Spleen (tissue), 11 donors: Measurements from ENCODE around the gene KCNQ1. TPM values are rescaled to one million over a fixed set of nuclear protein-coding genes. Genes with fewer than 3 reads are reported as not detected.

Experiments
- DNase-seq: peaks from one replicate; pipeline ENCODE4 v3.0.0-alpha.2; 2020
- H3K27ac ChIP-seq, 8 donors: fragments of 200-600 bp; sonication (generic) in 7 of 8; 1 replicate in 4 of 8; 2 replicates in 4 of 8; pipeline versions ENCODE4 v1.5.0 to v1.8.0; 2016 to 2021; ENCODE audit warnings: inconsistent platforms in 4 of 8, mild to moderate bottlenecking in 4 of 8, moderate library complexity in 1 of 8
- H3K27me3 ChIP-seq, 7 donors: fragments of 200-600 bp; sonication (generic) in 6 of 7; replicated peaks in 1 of 7; 1 replicate in 4 of 7; 2 replicates in 3 of 7; pipeline versions ENCODE4 v1.5.0 to v1.8.0; 2016 to 2021; ENCODE audit warnings: inconsistent platforms in 3 of 7, mild to moderate bottlenecking in 1 of 7
- H3K36me3 ChIP-seq, 6 donors: fragments of 200-600 bp; sonication (generic) in 5 of 6; 1 replicate in 4 of 6; 2 replicates in 2 of 6; pipeline versions ENCODE4 v1.5.0 to v1.8.0; 2016 to 2021; ENCODE audit warnings: inconsistent platforms in 2 of 6
- H3K4me1 ChIP-seq, 6 donors: fragments of 200-600 bp; sonication (generic) in 5 of 6; 1 replicate in 3 of 6; 2 replicates in 3 of 6; pipeline versions ENCODE4 v1.5.0 to v1.8.0; 2016 to 2021; ENCODE audit warnings: inconsistent platforms in 3 of 6
- H3K4me3 ChIP-seq, 8 donors: fragments of 200-600 bp; sonication (generic) in 7 of 8; 1 replicate in 4 of 8; 2 replicates in 4 of 8; pipeline versions ENCODE4 v1.5.0 to v1.8.0; 2016 to 2021; ENCODE audit warnings: inconsistent platforms in 4 of 8, mild to moderate bottlenecking in 4 of 8, moderate library complexity in 2 of 8
- H3K9me3 ChIP-seq, 8 donors: fragments of 200-600 bp; sonication (generic) in 7 of 8; 1 replicate in 4 of 8; 2 replicates in 4 of 8; pipeline versions ENCODE4 v1.5.0 to v1.8.0; 2016 to 2021; ENCODE audit warnings: inconsistent platforms in 4 of 8
- CTCF ChIP-seq, 11 experiments: fragments of 200-600 bp in 7 of 11; fragments of 450-650 bp in 4 of 11; sonication (generic) in 4 of 11; IDR thresholded peaks in 8 of 11; conservative IDR thresholded peaks in 3 of 11; 1 replicate in 7 of 11; 2 replicates in 4 of 11; pipeline versions ENCODE4 v1.4.0 to v1.8.0; 2016 to 2021; ENCODE audit warnings: antibody characterized with exemption in 11 of 11, inconsistent platforms in 4 of 11, mild to moderate bottlenecking in 1 of 11
- POLR2A ChIP-seq, 3 donors: fragments of 450-650 bp; IDR thresholded peaks; one replicate each; pipeline ENCODE4 v1.5.1; 2017; ENCODE audit warnings: antibody characterized with exemption in 3 of 3, mild to moderate bottlenecking in 1 of 3
- POLR2AphosphoS5 ChIP-seq, 3 donors: sonication (generic); formaldehyde crosslinking; IDR thresholded peaks; one replicate each; pipeline ENCODE4 v1.5.1; 2017; ENCODE audit warnings: antibody characterized with exemption in 3 of 3
- WGBS, 5 donors: extraction: QIAGEN DNeasy Blood & Tissue Kit in 3 of 5; methylation state at CpG; one replicate each; pipeline versions ENCODE4 v1.1.5 to v1.1.7; 2013 to 2018; 5-methylcytosine and 5-hydroxymethylcytosine counted together
- intact Hi-C: fragments of 100-400 bp; cut with DNase I; formaldehyde crosslinking; loops from one replicate; pipeline ENCODE4 v1.15.0; 2023; ENCODE audit warnings: low total_unique reads
- polyA plus RNA-seq, 3 donors: library from polyadenylated mRNA; stranded (reverse); fragments of 200-250 nt; gene quantifications; one replicate each; pipeline ENCODE4 v1.2.1, GENCODE V29; 2013
- total RNA-seq, 7 donors: library from RNA; depleted of rRNA in 3 of 7; stranded (reverse); fragments of >200 nt in 3 of 7; fragmentation: NEBNext Ultra II Directional in 4 of 7; extraction: Animal tissue kit (Norgen Biotek cat#: 25700) in 4 of 7; gene quantifications; one replicate each; pipeline versions ENCODE4 v1.1.0 to v1.2.1, GENCODE V29; 2016 to 2021
- donor health status: healthy with polysubstance abuse.
- donor health status: DM: no; HTN: no; CAD: no; lungs with moderate emphysema.
- donor health status: DM: no; HTN: no; CAD: no.
- donor health status: Bipolar disorder and iron deficiency.
- donor health status: healthy.
- donor health status: DM: no; HTN: no; CAD: no.
- donor health status: DM: yes; HTN: yes; CAD: no.

The KCNQ1 gene
- total and polyA plus RNA-seq, 10 donors = 3.3 to 21.6 (median 13.5) TPM

- H3K4me1 ChIP-seq = no peaks in the 10 kb centered on the region
- TF ChIP-seq CTCF (IDR thresholded peaks at IDR 0.05 in 8 of 11, conservative IDR thresholded peaks at IDR 0.05 in 3 of 11) = no peak
- TF ChIP-seq POLR2A (IDR thresholded peaks at IDR 0.05) = no peak
- no peak for TF ChIP-seq POLR2AphosphoS5 (IDR thresholded peaks at IDR 0.05)
- peak; percentile 47 for DNase-seq
- no peak overlapping the region for H3K27ac ChIP-seq
- no peaks in the 10 kb centered on the region for H3K27me3 ChIP-seq
- no peak overlapping the region for H3K4me3 ChIP-seq
- WGBS, 5 donors = 75 to 92% (median 89%) methylated on average over 8 to 9 of the region's 9 CpGs
- H3K36me3 ChIP-seq = no peaks in the 10 kb centered on the region
- peaks cover 0 to 5% (median 0%) of the 10 kb centered on the region in 8 donors for H3K9me3 ChIP-seq
- intact Hi-C loops = no loop called here
Observed at GRCh38 chr11:2750101-2750681, 305.4 kb downstream of the KCNQ1 start.

- no peaks in the 10 kb centered on the region for H3K27me3 ChIP-seq
- H3K4me1 ChIP-seq = no peaks in the 10 kb centered on the region
- DNase-seq = peak; percentile 48
- no peak for TF ChIP-seq POLR2AphosphoS5 (IDR thresholded peaks at IDR 0.05)
- no peak for TF ChIP-seq CTCF (IDR thresholded peaks at IDR 0.05 in 8 of 11, conservative IDR thresholded peaks at IDR 0.05 in 3 of 11)
- TF ChIP-seq POLR2A (IDR thresholded peaks at IDR 0.05) = no peak
- H3K4me3 ChIP-seq = no peak overlapping the region
- H3K27ac ChIP-seq = no peak overlapping the region
- intact Hi-C loops = no loop called here
- H3K36me3 ChIP-seq = no peaks in the 10 kb centered on the region
- WGBS, 5 donors = 79 to 85% (median 83%) methylated on average over 24 of the region's 24 CpGs
- H3K9me3 ChIP-seq = peaks cover 0 to 6% (median 0%) of the 10 kb centered on the region in 8 donors
Observed at GRCh38 chr11:2750682-2751522, 306.1 kb downstream of the KCNQ1 start.

- Histone ChIP-seq H3K4me1 (no peaks in the 10 kb centered on the region), H3K4me3 (no peak overlapping the region), H3K27me3 (no peaks in the 10 kb centered on the region), H3K9me3 (peaks cover 0 to 13% (median 2%) of the 10 kb centered on the region in 8 donors), H3K27ac (no peak overlapping the region), H3K36me3 (no peaks in the 10 kb centered on the region)
- TF ChIP-seq CTCF (IDR thresholded peaks at IDR 0.05 in 8 of 11, conservative IDR thresholded peaks at IDR 0.05 in 3 of 11) (no peak), POLR2AphosphoS5 (IDR thresholded peaks at IDR 0.05) (no peak), POLR2A (IDR thresholded peaks at IDR 0.05) (no peak)
- intact Hi-C loops = no loop called here
- DNase-seq = peak; percentile 61
- 92 to 95% (median 93%) methylated on average over 20 to 24 of the region's 24 CpGs for WGBS, 5 donors
Observed at GRCh38 chr11:2751523-2752203, 306.9 kb downstream of the KCNQ1 start.
